Endothelial cell of umbilical vein (primary cell): ENCODE results near the gene DGLUCY. TPM values are rescaled to one million over a fixed set of nuclear protein-coding genes. Genes with fewer than 3 reads are reported as not detected.

ENCODE experiments used
- BruUV-seq: library from RNA; stranded (reverse); fragments of 400-500 nt; replicated peaks from 2 replicates; lab custom pipeline; 2021; lab: Mats Ljungman, UMichigan
- CTCF ChIA-PET: fragments of 300-600, 350-600 bp; sonication (Branson Sonifier 250); formaldehyde crosslinking; loops from one replicate; lab custom pipeline; 2021; ENCODE audit warnings: antibody characterized with exemption, inconsistent platforms; lab: Charles Lee
- POLR2A ChIA-PET: fragments of 300-600, 350-600 bp; sonication (Branson Sonifier 250); formaldehyde crosslinking; loops from one replicate; lab custom pipeline; 2021; ENCODE audit warnings: antibody characterized with exemption, inconsistent platforms; lab: Charles Lee
- DNase-seq: peaks from one replicate; pipeline ENCODE4 v3.0.0-alpha.2; 2011; ENCODE audit warnings: low read depth, low spot score
- FAIRE-seq: peaks from 2 replicates; lab custom pipeline; 2011; peaks lifted over from hg19 to GRCh38; lab: Jason Lieb, UNC
- H2AFZ ChIP-seq: 2 replicates; pipeline ENCODE4 v1.6.0; 2012; ENCODE audit warnings: low read depth, low read length, control low read depth, inconsistent platforms
- H3K27ac ChIP-seq: 2 replicates; pipeline ENCODE4 v1.5.1; 2011; ENCODE audit warnings: low read depth, mild to moderate bottlenecking, control low read depth, low read length, moderate library complexity; ENCODE audit not compliant: insufficient read depth
- H3K27me3 ChIP-seq, 2 experiments: 2 replicates each; pipeline versions ENCODE4 v1.6.0 to v1.6.1; 2011; ENCODE audit warnings: low read length in 2 of 2, mixed read lengths in 1 of 2; ENCODE audit not compliant: control insufficient read depth in 2 of 2, insufficient read depth in 2 of 2
- H3K36me3 ChIP-seq, 2 experiments: 2 replicates in 1 of 2; 3 replicates in 1 of 2; pipeline ENCODE4 v1.5.1; 2011; ENCODE audit warnings: low read length in 2 of 2, mild to moderate bottlenecking in 1 of 2, moderate library complexity in 1 of 2; ENCODE audit not compliant: control insufficient read depth in 2 of 2, insufficient read depth in 2 of 2; ENCODE audit errors: extremely low read depth in 1 of 2
- H3K4me1 ChIP-seq: 3 replicates; pipeline ENCODE4 v1.5.1; 2011; ENCODE audit warnings: mild to moderate bottlenecking, low read length; ENCODE audit not compliant: control insufficient read depth, insufficient read depth; ENCODE audit errors: extremely low read depth
- H3K4me2 ChIP-seq: 2 replicates; pipeline ENCODE4 v1.6.1; 2011; ENCODE audit warnings: low read length, control low read depth, mixed read lengths; ENCODE audit not compliant: insufficient read depth
- H3K4me3 ChIP-seq, 3 experiments: fragments of 200-600 bp in 1 of 3; sonication (generic), shearing (Covaris generic) in 1 of 3; replicated peaks in 1 of 3; 2 replicates each; pipeline ENCODE4 v1.5.1; 2011 to 2016; ENCODE audit warnings: control low read depth in 3 of 3, low read length in 3 of 3, mild to moderate bottlenecking in 2 of 3, inconsistent platforms in 1 of 3, low read depth in 1 of 3, moderate library complexity in 1 of 3; ENCODE audit not compliant: insufficient read depth in 1 of 3
- H3K79me2 ChIP-seq: 2 replicates; pipeline ENCODE4 v1.6.0; 2012; ENCODE audit warnings: low read length, inconsistent platforms; ENCODE audit not compliant: control insufficient read depth, insufficient read depth
- H3K9ac ChIP-seq: replicated peaks from 2 replicates; pipeline ENCODE3; 2011; ENCODE audit warnings: low read length, control low read depth; ENCODE audit not compliant: insufficient read depth; ENCODE audit errors: extremely low read depth
- H3K9me1 ChIP-seq: replicated peaks from 3 replicates; pipeline ENCODE4 v1.6.0; 2011; ENCODE audit warnings: mild to moderate bottlenecking, low read length; ENCODE audit not compliant: control insufficient read depth, insufficient read depth; ENCODE audit errors: extremely low read depth
- H3K9me3 ChIP-seq: replicated peaks from 2 replicates; pipeline ENCODE4 v1.5.1; 2012; ENCODE audit warnings: low read length, inconsistent platforms; ENCODE audit not compliant: control insufficient read depth, insufficient read depth
- H4K20me1 ChIP-seq: replicated peaks from 2 replicates; pipeline ENCODE3; 2011; ENCODE audit warnings: mild to moderate bottlenecking, low read length; ENCODE audit not compliant: control insufficient read depth, insufficient read depth; ENCODE audit errors: extremely low read depth
- EZH2 ChIP-seq: IDR thresholded peaks from 2 replicates; pipeline ENCODE4 v1.6.1; 2012; ENCODE audit warnings: borderline replicate concordance, low read depth, mild to moderate bottlenecking, moderate library complexity, low read length, inconsistent platforms; ENCODE audit not compliant: severe bottlenecking
- FOS ChIP-seq: IDR thresholded peaks from 2 replicates; pipeline ENCODE4 v1.6.1; 2011; ENCODE audit warnings: mild to moderate bottlenecking, low read length, moderate library complexity, borderline replicate concordance; ENCODE audit not compliant: insufficient read depth
- GATA2 ChIP-seq: IDR thresholded peaks from 2 replicates; pipeline ENCODE4 v1.7.0; 2011; ENCODE audit warnings: low read depth, mild to moderate bottlenecking, moderate library complexity, mixed read lengths, low read length; ENCODE audit not compliant: insufficient read length, insufficient read depth
- JUN ChIP-seq: IDR thresholded peaks from 2 replicates; pipeline ENCODE4 v1.6.1; 2011; ENCODE audit warnings: borderline replicate concordance, low read depth; ENCODE audit not compliant: insufficient read length, insufficient read depth
- MYC ChIP-seq: IDR thresholded peaks from one replicate; pipeline ENCODE4 v1.6.1; 2011; ENCODE audit warnings: mild to moderate bottlenecking, low read depth, low read length
- POLR2A ChIP-seq: IDR thresholded peaks from 2 replicates; pipeline ENCODE4 v1.6.1; 2012; ENCODE audit warnings: low read depth, mild to moderate bottlenecking, control low read depth, low read length
- POLR2AphosphoS5 ChIP-seq: IDR thresholded peaks from 2 replicates; pipeline ENCODE4 v1.6.1; 2012; ENCODE audit warnings: low read depth, mild to moderate bottlenecking, control low read depth, low read length, moderate library complexity; ENCODE audit not compliant: insufficient read depth
- dilution Hi-C: fragments of 300-500 bp; cut with MboI; formaldehyde crosslinking; loops from one replicate; pipeline ENCODE4 v1.15.0; 2019; ENCODE audit warnings: low sequenced_read_pairs; ENCODE audit not compliant: extremely low pct_ligation_motif_present
- intact Hi-C: fragments of 100-400 bp; cut with micrococcal nuclease; formaldehyde crosslinking; loops from one replicate; pipeline ENCODE4 v1.10.0; 2022
- polyA plus RNA-seq, 4 experiments: library from polyadenylated mRNA; depleted of rRNA in 3 of 4; stranded (reverse) in 3 of 4; unstranded in 1 of 4; fragments of >200 nt; gene quantifications; 2 replicates each; pipeline versions ENCODE4 v1.2.1 to v1.2.3, GENCODE V29; 2011 to 2012; ENCODE audit warnings: missing spikeins in 1 of 4
- small RNA-seq: library from RNA; depleted of rRNA; stranded (forward); fragments of <200 nt; gene quantifications from one replicate; pipeline ENCODE3, GENCODE V24; 2012; ENCODE audit warnings: low replicate concordance, low read depth; ENCODE audit not compliant: insufficient read depth, insufficient read length
- total RNA-seq: library from RNA; stranded (reverse); gene quantifications from 2 replicates; pipeline ENCODE4 v1.2.3, GENCODE V29; 2021
- TF ChIP-seq, protein P1 (sequence below): IDR thresholded peaks from 2 replicates; pipeline ENCODE4 v1.6.1; 2011; ENCODE audit not compliant: insufficient read depth, insufficient read length
- TF ChIP-seq, protein P2 (sequence below), 2 donors: IDR thresholded peaks; 1 replicate in 1 of 2; 2 replicates in 1 of 2; pipeline ENCODE4 v1.5.1; 2011; ENCODE audit warnings: low read length in 2 of 2, mild to moderate bottlenecking in 2 of 2, moderate library complexity in 2 of 2, control low read depth in 1 of 2, inconsistent platforms in 1 of 2, low read depth in 1 of 2; ENCODE audit not compliant: insufficient read depth in 1 of 2; ENCODE audit errors: extremely low read depth in 1 of 2

Gene DGLUCY
- total and polyA plus RNA-seq, 2 donors (not counting 3 experiments of a cell fraction or from before 2014, with no cell fraction given) = 40.9 to 65.6 TPM

DNA sequence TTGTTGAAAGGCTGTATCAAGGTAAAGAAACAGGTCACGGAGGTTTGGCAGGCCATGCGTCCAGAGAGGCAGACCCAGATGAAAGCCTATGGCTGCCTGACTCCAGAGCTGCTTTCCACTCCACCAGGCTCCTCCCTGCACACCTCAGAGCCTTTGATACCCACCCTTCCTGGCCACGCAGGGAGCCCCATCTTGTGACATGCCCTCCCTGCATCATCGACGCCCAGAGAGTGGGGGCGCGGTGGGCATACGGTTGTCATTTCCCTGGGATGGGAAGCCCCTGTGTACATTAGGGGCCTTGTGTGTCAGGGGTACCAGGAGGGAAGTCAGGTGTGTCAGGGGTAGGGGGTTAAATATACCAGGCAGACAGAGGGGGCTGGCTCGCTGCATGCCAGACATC is 160.9 kb downstream of the DGLUCY start:
- Histone ChIP-seq H3K36me3 (peaks cover 6 to 30% of the 10 kb centered on the region in 2 experiments), H3K4me1 (no peaks in the 10 kb centered on the region), H2AFZ (no peak overlapping the region), H4K20me1 (no peaks in the 10 kb centered on the region), H3K79me2 (no peaks in the 10 kb centered on the region), H3K27me3 (no peaks in the 10 kb centered on the region), H3K4me2 (no peak overlapping the region), H3K9me3 (no peaks in the 10 kb centered on the region), H3K27ac (no peak overlapping the region), H3K9ac (no peak overlapping the region), H3K9me1 (no peaks in the 10 kb centered on the region), H3K4me3 (no peak overlapping the region)
- FAIRE-seq (no peak), DNase-seq (no peak)
- intact Hi-C loops = no loop called here
- dilution Hi-C loops = loop anchor here (25.0 kb wide), 1 partner anchor 362 kb away; no protein-coding TSS in a partner anchor
- no TSS peak for BruUV-seq
- ChIA-PET CTCF (interaction anchor here (1.3 to 1.7 kb wide), 3 partner anchors 11 to 98 kb away, joined by 3 to 6 read pairs (median 4); no protein-coding TSS in a partner anchor), POLR2A (no interaction called here)
- TF ChIP-seq FOS (no peak), GATA2 (no peak), POLR2AphosphoS5 (no peak), MYC (no peak), EZH2 (no peak), JUN (no peak), POLR2A (no peak)
- TF ChIP-seq, protein P1, sequence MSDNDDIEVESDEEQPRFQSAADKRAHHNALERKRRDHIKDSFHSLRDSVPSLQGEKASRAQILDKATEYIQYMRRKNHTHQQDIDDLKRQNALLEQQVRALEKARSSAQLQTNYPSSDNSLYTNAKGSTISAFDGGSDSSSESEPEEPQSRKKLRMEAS = no peak
- TF ChIP-seq, protein P2, sequence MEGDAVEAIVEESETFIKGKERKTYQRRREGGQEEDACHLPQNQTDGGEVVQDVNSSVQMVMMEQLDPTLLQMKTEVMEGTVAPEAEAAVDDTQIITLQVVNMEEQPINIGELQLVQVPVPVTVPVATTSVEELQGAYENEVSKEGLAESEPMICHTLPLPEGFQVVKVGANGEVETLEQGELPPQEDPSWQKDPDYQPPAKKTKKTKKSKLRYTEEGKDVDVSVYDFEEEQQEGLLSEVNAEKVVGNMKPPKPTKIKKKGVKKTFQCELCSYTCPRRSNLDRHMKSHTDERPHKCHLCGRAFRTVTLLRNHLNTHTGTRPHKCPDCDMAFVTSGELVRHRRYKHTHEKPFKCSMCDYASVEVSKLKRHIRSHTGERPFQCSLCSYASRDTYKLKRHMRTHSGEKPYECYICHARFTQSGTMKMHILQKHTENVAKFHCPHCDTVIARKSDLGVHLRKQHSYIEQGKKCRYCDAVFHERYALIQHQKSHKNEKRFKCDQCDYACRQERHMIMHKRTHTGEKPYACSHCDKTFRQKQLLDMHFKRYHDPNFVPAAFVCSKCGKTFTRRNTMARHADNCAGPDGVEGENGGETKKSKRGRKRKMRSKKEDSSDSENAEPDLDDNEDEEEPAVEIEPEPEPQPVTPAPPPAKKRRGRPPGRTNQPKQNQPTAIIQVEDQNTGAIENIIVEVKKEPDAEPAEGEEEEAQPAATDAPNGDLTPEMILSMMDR (IDR thresholded peaks at IDR 0.05; ENCODE audit: extremely low read depth in 1 of 2, insufficient read depth in 1 of 2, low read depth in 1 of 2, low read length in 2 of 2) = no peak

Small RNAs within 50 kb of the gene (small RNA-seq; reads per million reads assigned to genes)
- gene RNU7-30P = not detected
- gene SNORA11B = 13.6 reads per million, percentile 70 among the genes with 10 or more reads in this experiment

Other genes with a start within 250 kb of the DGLUCY start
- gene RPS6KA5, start 53.4 kb upstream of the DGLUCY start, total RNA-seq = 5.4 and 8.8 TPM in 2 replicates
- gene RPS6KA5, start 53.4 kb upstream of the DGLUCY start, polyA plus RNA-seq = 2.6 and 2.9 TPM in 2 replicates
- gene GPR68, start 130.6 kb downstream of the DGLUCY start, total RNA-seq = 0.24 and 0.51 TPM in 2 replicates
- 0.36 and 0.75 TPM in 2 replicates for gene GPR68, start 130.6 kb downstream of the DGLUCY start, polyA plus RNA-seq